GM23338 (cell line): ENCODE data around the gene MEAK7. TPM values are rescaled to one million over a fixed set of nuclear protein-coding genes. Genes with fewer than 3 reads are reported as not detected.

Source experiments
- ATAC-seq: fragments of 200-7000 bp; cut with Tn5 transposase; 3 replicates; pipeline ENCODE4 v1.9.1; 2020
- DNase-seq: peaks from one replicate; pipeline ENCODE4 v3.0.0-alpha.2; 2015; ENCODE audit warnings: low spot score
- H2AFZ ChIP-seq: fragments of 200-600 bp; sonication (generic); 2 replicates; pipeline ENCODE4 v1.8.0; 2016; ENCODE audit warnings: antibody characterized with exemption, mild to moderate bottlenecking, moderate library complexity
- H3F3A ChIP-seq: fragments of 200-600 bp; sonication (generic); replicated peaks from 2 replicates; pipeline ENCODE4 v1.8.0; 2017; ENCODE audit warnings: antibody characterized with exemption, mixed run types, low read depth
- H3K27ac ChIP-seq: fragments of 200-600 bp; sonication (generic); 2 replicates; pipeline ENCODE4 v1.6.1; 2016; ENCODE audit warnings: low read depth
- H3K27me3 ChIP-seq: fragments of 200-600 bp; sonication (generic); 2 replicates; pipeline ENCODE4 v1.8.0; 2016; ENCODE audit warnings: mild to moderate bottlenecking, mixed run types, moderate library complexity; ENCODE audit not compliant: insufficient read depth
- H3K36me3 ChIP-seq: fragments of 200-600 bp; sonication (generic); 2 replicates; pipeline ENCODE4 v1.8.0; 2016; ENCODE audit warnings: mild to moderate bottlenecking; ENCODE audit not compliant: insufficient read depth
- H3K4me1 ChIP-seq: fragments of 200-600 bp; sonication (generic); 2 replicates; pipeline ENCODE4 v1.8.0; 2016; ENCODE audit warnings: mild to moderate bottlenecking, moderate library complexity; ENCODE audit not compliant: insufficient read depth
- H3K4me2 ChIP-seq: fragments of 200-600 bp; sonication (generic); 2 replicates; pipeline ENCODE4 v1.7.1; 2017; ENCODE audit warnings: mixed run types
- H3K4me3 ChIP-seq: fragments of 200-600 bp; sonication (generic); 2 replicates; pipeline ENCODE4 v1.6.1; 2016; ENCODE audit warnings: mixed run types
- H3K79me2 ChIP-seq: fragments of 200-600 bp; sonication (generic); replicated peaks from 2 replicates; pipeline ENCODE4 v1.8.0; 2017; ENCODE audit warnings: mild to moderate bottlenecking; ENCODE audit not compliant: insufficient read depth
- H3K9me2 ChIP-seq: fragments of 200-600 bp; sonication (generic); 2 replicates; pipeline ENCODE4 v1.8.0; 2017; ENCODE audit not compliant: insufficient read depth
- H4K20me1 ChIP-seq: fragments of 200-600 bp; sonication (generic); replicated peaks from 2 replicates; pipeline ENCODE4 v1.8.0; 2017; ENCODE audit warnings: mild to moderate bottlenecking; ENCODE audit not compliant: insufficient read depth
- H3K27ac Mint-ChIP-seq: 2 replicates; pipeline ENCODE4 v1.8.0; 2020; ENCODE audit warnings: inconsistent platforms, mild to moderate bottlenecking, moderate library complexity, mixed read lengths
- H3K27me3 Mint-ChIP-seq: 3 replicates; pipeline ENCODE4 v1.8.0; 2022; ENCODE audit warnings: low read depth, mild to moderate bottlenecking, moderate library complexity, mixed read lengths, inconsistent platforms; ENCODE audit not compliant: insufficient read depth, poor library complexity
- H3K36me3 Mint-ChIP-seq: 3 replicates; pipeline ENCODE4 v1.8.0; 2021; ENCODE audit warnings: low read depth, mild to moderate bottlenecking, inconsistent platforms, moderate library complexity, mixed read lengths
- H3K4me1 Mint-ChIP-seq: 3 replicates; pipeline ENCODE4 v1.8.0; 2020; ENCODE audit warnings: mild to moderate bottlenecking, inconsistent platforms, mixed read lengths
- H3K4me3 Mint-ChIP-seq: 3 replicates; pipeline ENCODE4 v1.8.0; 2021; ENCODE audit warnings: moderate library complexity, mild to moderate bottlenecking, inconsistent platforms, mixed read lengths
- H3K9me3 Mint-ChIP-seq: 3 replicates; pipeline ENCODE4 v1.8.0; 2020; ENCODE audit warnings: moderate library complexity, mild to moderate bottlenecking, inconsistent platforms, mixed read lengths
- CREB1 ChIP-seq: fragments of 250-450 bp; sonication (Bioruptor Pico); IDR thresholded peaks from 2 replicates; pipeline ENCODE4 v1.5.0; 2020; ENCODE audit warnings: low read depth, mild to moderate bottlenecking, moderate library complexity
- CTCF ChIP-seq, 2 experiments: fragments of 200-600 bp in 1 of 2; sonication (generic) in 1 of 2; conservative IDR thresholded peaks; 2 replicates each; pipeline versions ENCODE4 v1.5.1 to v1.6.1; 2016 to 2017; ENCODE audit warnings: antibody characterized with exemption in 2 of 2, low read depth in 2 of 2, mild to moderate bottlenecking in 2 of 2, moderate library complexity in 1 of 2
- EZH2 ChIP-seq: fragments of 200-600 bp; sonication (generic); IDR thresholded peaks from one replicate; pipeline ENCODE4 v1.8.0; 2017; ENCODE audit warnings: antibody characterized with exemption, mild to moderate bottlenecking, low read depth; ENCODE audit not compliant: unreplicated experiment
- EZH2phosphoT487 ChIP-seq: fragments of 200-600 bp; sonication (generic); IDR thresholded peaks from one replicate; pipeline ENCODE4 v1.8.1; 2018; ENCODE audit warnings: antibody characterized with exemption; ENCODE audit not compliant: unreplicated experiment
- JUNB ChIP-seq: IDR thresholded peaks from one replicate; pipeline ENCODE4 v1.6.1; 2016; ENCODE audit warnings: antibody characterized with exemption; ENCODE audit not compliant: unreplicated experiment
- NANOG ChIP-seq: IDR thresholded peaks from 2 replicates; pipeline ENCODE4 v1.6.1; 2016; ENCODE audit warnings: antibody characterized with exemption, borderline replicate concordance
- POLR2AphosphoS5 ChIP-seq: IDR thresholded peaks from 2 replicates; pipeline ENCODE4 v1.6.1; 2016; ENCODE audit warnings: antibody characterized with exemption, low read depth
- REST ChIP-seq: IDR thresholded peaks from one replicate; pipeline ENCODE4 v1.6.1; 2018; ENCODE audit warnings: antibody characterized with exemption; ENCODE audit not compliant: unreplicated experiment
- STAT1 ChIP-seq: IDR thresholded peaks from one replicate; pipeline ENCODE4 v1.6.1; 2016; ENCODE audit warnings: antibody characterized with exemption; ENCODE audit not compliant: unreplicated experiment
- ZNF114 ChIP-seq: fragments of 250-450 bp; sonication (Bioruptor Pico); IDR thresholded peaks from 2 replicates; pipeline ENCODE4 v1.5.0; 2020; ENCODE audit warnings: mild to moderate bottlenecking, moderate library complexity
- ZNF331 ChIP-seq: fragments of 250-450 bp; sonication (Bioruptor Pico); IDR thresholded peaks from 2 replicates; pipeline ENCODE4 v1.5.0; 2020; ENCODE audit warnings: low read depth, mild to moderate bottlenecking, moderate library complexity
- ZNF462 ChIP-seq: fragments of 250-450 bp; sonication (Bioruptor Pico); IDR thresholded peaks from 2 replicates; pipeline ENCODE4 v1.5.0; 2020; ENCODE audit warnings: mild to moderate bottlenecking, moderate library complexity
- polyA plus RNA-seq: library from polyadenylated mRNA; unstranded; fragments of >200 nt; fragmentation: Nextera tagmentation; extraction: Ambion mirVana; gene quantifications from 2 replicates; pipeline ENCODE4 v1.2.1, GENCODE V29; 2016
- total RNA-seq: library from RNA; depleted of rRNA; stranded (reverse); fragments of >200 nt; shearing (Covaris generic); gene quantifications from 2 replicates; pipeline ENCODE4 v1.2.3, GENCODE V29; 2014
- TF ChIP-seq, protein P1 (sequence below): IDR thresholded peaks from 2 replicates; pipeline ENCODE4 v1.6.1; 2016; ENCODE audit warnings: antibody characterized with exemption

Gene MEAK7
- total and polyA plus RNA-seq, 2 experiments from 2014 or later, result 7.5 to 17.2 TPM

DNA sequence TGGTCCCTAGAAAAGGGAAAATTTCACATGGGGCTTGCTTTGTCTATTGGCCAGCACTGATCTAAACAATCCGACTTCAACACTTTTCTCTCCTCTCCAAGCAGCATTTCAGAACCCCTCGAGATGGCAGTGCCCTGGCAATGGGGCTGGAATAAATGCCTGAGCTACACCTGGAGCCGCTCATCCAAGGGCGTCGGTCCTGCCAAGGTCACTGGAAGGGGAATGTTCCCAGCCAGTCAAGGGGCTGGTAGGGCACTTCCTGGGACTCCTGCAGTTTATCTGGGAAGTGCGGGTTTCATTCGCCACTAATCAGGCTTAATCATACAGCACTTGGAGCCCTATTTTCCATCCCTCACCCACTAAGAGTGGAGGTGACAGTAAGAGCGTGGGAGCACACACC, 17.1 kb downstream of the MEAK7 start:
- Histone ChIP-seq H3K27ac (no peak overlapping the region), H3K4me2 (no peak overlapping the region), H3K36me3 (no peaks in the 10 kb centered on the region), H3K4me1 (no peaks in the 10 kb centered on the region), H3K27me3 (no peaks in the 10 kb centered on the region), H3K4me3 (no peak overlapping the region), H2AFZ (no peak overlapping the region), H3K79me2 (no peaks in the 10 kb centered on the region), H3F3A (no peaks in the 10 kb centered on the region), H4K20me1 (no peaks in the 10 kb centered on the region; the same call in 1 of the 2 replicates), H3K9me2 (no peaks in the 10 kb centered on the region)
- Mint-ChIP-seq H3K9me3 (peaks cover 5% of the 10 kb centered on the region; the same call in 1 of the 3 replicates), H3K4me3 (no peak overlapping the region), H3K4me1 (no peaks in the 10 kb centered on the region), H3K27me3 (peaks cover 4% of the 10 kb centered on the region), H3K27ac (no peak overlapping the region), H3K36me3 (peaks cover 32% of the 10 kb centered on the region)
- DNase-seq, result no peak
- TF ChIP-seq POLR2AphosphoS5 (no peak), JUNB (no peak), NANOG (no peak), ZNF331 (CRISPR knock-in tag) (no peak), CTCF (conservative IDR thresholded peaks at IDR 0.05; ENCODE audit: low read depth in 2 of 2) (no peak), EZH2 (no peak), EZH2phosphoT487 (no peak), CREB1 (CRISPR knock-in tag) (no peak), ZNF462 (CRISPR knock-in tag) (no peak), REST (no peak), ZNF114 (CRISPR knock-in tag) (no peak), STAT1 (no peak)
- TF ChIP-seq, protein P1, sequence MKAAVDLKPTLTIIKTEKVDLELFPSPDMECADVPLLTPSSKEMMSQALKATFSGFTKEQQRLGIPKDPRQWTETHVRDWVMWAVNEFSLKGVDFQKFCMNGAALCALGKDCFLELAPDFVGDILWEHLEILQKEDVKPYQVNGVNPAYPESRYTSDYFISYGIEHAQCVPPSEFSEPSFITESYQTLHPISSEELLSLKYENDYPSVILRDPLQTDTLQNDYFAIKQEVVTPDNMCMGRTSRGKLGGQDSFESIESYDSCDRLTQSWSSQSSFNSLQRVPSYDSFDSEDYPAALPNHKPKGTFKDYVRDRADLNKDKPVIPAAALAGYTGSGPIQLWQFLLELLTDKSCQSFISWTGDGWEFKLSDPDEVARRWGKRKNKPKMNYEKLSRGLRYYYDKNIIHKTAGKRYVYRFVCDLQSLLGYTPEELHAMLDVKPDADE, result no peak
- ATAC-seq, result no peak
